ENCODE measurements around the gene SALL4. TPM values are rescaled to one million over a fixed set of nuclear protein-coding genes. Genes with fewer than 3 reads are reported as not detected.
"Not testable (repeated sequence)": the region's sequence is repeated elsewhere in the genome, so short reads cannot be mapped to it uniquely, and the experiment has no call there.

The SALL4 gene
- total and polyA plus RNA-seq, 11 donors = 0.04 to 0.22 (median 0.07) TPM; not detected in 5

DNA sequence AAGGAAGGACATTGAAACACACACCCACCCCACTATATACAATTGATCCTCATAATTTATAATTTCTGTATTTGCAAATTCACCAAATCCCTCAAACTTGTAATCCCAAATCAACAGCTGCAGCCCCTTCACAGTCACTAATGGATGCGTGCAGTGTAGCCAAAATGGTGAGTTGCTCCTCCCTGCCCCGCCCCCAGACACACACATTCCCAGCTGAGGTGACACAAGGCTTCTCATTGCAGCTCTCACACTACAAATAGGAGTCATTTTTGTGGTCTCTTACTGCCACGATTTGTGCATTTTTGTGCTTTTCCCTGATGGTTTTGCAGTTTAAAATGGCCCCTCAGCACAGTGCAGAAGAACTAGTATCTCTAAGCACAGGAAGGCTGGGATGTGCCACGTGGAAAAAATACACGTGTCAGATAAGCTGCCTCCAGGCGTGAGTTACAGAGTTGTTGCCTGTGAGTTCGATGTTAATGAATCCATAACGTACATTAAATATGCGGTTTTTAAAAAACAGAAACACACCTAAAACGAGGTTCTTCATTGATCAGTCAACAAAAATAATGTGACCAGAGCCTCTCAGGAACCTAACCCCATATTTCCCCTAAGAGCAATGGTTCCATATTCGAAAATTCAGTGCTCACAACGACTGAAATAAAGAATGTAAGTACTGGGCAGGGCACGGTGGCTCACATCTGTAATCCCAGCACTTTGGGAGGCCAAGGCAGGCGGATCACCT is 42.4 kb downstream of the SALL4 start:
- no peak for TF ChIP-seq CTCF (IDR thresholded peaks at IDR 0.05)
- intact Hi-C loops (cut with DNase I) = loop anchor here in 1 of 10 donors (10.0 kb wide), 1 partner anchor 125 kb away; no protein-coding TSS in a partner anchor

DNA sequence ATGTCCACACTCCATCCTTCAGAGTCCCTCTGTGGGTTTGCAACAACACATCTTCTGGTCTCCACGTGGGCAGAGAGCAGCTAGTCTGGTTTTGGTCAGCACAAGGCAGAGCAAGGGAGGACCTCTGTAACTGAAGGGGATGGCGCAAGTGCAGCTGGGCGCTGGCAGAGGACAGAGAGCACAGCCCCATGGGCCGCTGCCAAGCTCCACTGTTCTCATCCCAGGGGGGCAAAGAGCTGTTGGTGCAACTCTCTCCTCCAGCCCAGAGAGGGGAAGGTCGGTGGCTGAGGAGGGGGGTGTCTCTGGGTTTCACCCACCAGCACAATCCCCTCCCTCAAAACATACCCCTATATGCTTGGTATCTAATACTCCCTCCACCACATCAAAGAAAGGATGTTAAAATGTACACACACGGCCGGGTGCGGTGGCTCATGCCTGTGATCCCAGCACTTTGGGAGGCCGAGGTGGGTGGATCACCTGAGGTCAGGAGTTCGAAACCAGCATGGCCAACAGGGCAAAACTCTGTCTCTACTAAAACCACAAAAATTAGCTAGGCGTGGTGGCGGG is 43.3 kb downstream of the SALL4 start:
- Histone ChIP-seq H3K36me3 (no peaks in the 10 kb centered on the region), H3K4me3 (no peak overlapping the region), H3K27ac (no peak overlapping the region), H3K9me3 (peaks cover 0 to 2% (median 0%) of the 10 kb centered on the region in 12 donors), H3K4me1 (peaks cover 0 to 9% (median 0%) of the 10 kb centered on the region in 12 donors), H3K27me3 (no peaks in the 10 kb centered on the region)
- intact Hi-C loops (cut with DNase I) = no loop called here
- peak in 1 of 5 donors; percentile 39 for DNase-seq
- TF ChIP-seq POLR2A (IDR thresholded peaks at IDR 0.05) (no peak), CTCF (IDR thresholded peaks at IDR 0.05) (no peak)
- 83 to 93% (median 89%) methylated on average over 12 of the region's 12 CpGs for WGBS, 4 donors
- peak; percentile 55 to 88 (median 72) for ATAC-seq

More for the DNA sequence above, 42.4 kb downstream of the SALL4 start:
- Histone ChIP-seq H3K27me3 (no peaks in the 10 kb centered on the region), H3K9me3 (peaks cover 0 to 2% (median 0%) of the 10 kb centered on the region in 12 donors), H3K4me3 (no peak overlapping the region), H3K4me1 (peaks cover 0 to 9% (median 0%) of the 10 kb centered on the region in 12 donors), H3K36me3 (no peaks in the 10 kb centered on the region), H3K27ac (no peak overlapping the region)
- WGBS, 4 donors = 87 to 92% (median 89%) methylated on average over 14 of the region's 14 CpGs
- ATAC-seq = no peak
- no peak for DNase-seq

DNA sequence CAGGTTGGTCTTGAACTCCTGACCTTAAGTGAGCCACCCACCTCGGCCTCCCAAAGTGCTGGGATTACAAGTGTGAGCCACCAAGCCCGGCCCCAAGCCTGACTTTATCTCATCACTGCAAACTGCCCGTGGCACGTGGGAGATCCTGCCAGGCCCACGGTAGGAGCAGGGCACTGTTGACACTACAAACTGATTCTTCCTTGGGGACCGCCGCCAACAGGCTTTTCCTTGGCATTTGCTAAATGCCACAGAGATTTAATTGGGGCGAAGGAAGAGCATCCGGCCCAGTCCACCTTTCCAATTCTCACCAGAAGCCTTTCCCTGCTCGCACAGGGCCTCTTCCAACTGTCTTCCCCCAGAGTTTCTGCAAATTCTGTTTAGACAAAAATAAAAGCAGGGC is 45.1 kb downstream of the SALL4 start:
- no peak overlapping the region for H3K4me3 ChIP-seq
- 86 to 92% (median 88%) methylated on average over 10 of the region's 10 CpGs for WGBS, 4 donors
- intact Hi-C loops (cut with DNase I) = no loop called here
- ATAC-seq = no peak
- H3K9me3 ChIP-seq = peaks cover 0 to 2% (median 0%) of the 10 kb centered on the region in 12 donors
- peaks cover 0 to 15% (median 4%) of the 10 kb centered on the region in 12 donors for H3K4me1 ChIP-seq
- H3K36me3 ChIP-seq = no peaks in the 10 kb centered on the region
- no peak for DNase-seq
- no peak overlapping the region for H3K27ac ChIP-seq
- no peaks in the 10 kb centered on the region for H3K27me3 ChIP-seq
- no peak for TF ChIP-seq CTCF (IDR thresholded peaks at IDR 0.05)
- TF ChIP-seq POLR2A (IDR thresholded peaks at IDR 0.05) = no peak

DNA sequence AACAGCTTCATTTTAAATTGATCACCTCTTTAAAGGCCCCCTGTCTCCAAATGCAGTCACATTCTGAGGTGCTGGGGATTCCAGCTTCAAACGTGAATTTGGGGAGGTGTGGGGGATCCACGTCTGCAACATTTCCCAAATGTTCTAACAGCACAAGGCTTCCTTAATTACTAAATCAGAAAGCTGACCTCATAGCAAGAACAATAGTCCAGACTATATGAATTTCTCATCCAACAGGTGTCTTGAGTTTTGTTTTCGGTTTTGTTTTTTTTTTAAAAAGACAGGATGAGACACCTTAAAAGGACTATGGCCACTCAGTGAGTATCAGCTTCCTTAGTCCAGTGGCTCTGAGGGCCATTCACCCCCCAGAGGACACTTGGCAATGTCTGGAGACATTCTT is 45.7 kb downstream of the SALL4 start:
- no peak for TF ChIP-seq CTCF (IDR thresholded peaks at IDR 0.05)
- TF ChIP-seq POLR2A (IDR thresholded peaks at IDR 0.05) = no peak
- Histone ChIP-seq H3K36me3 (no peaks in the 10 kb centered on the region), H3K4me1 (peaks cover 0 to 20% (median 6%) of the 10 kb centered on the region in 12 donors), H3K4me3 (no peak overlapping the region), H3K27ac (no peak overlapping the region), H3K9me3 (no peaks in the 10 kb centered on the region), H3K27me3 (no peaks in the 10 kb centered on the region)
- 59 to 74% (median 64%) methylated on average over 3 of the region's 3 CpGs for WGBS, 4 donors
- DNase-seq (no peak), ATAC-seq (peak in 1 of 4 donors; percentile 51)
- intact Hi-C loops (cut with DNase I) = no loop called here

DNA sequence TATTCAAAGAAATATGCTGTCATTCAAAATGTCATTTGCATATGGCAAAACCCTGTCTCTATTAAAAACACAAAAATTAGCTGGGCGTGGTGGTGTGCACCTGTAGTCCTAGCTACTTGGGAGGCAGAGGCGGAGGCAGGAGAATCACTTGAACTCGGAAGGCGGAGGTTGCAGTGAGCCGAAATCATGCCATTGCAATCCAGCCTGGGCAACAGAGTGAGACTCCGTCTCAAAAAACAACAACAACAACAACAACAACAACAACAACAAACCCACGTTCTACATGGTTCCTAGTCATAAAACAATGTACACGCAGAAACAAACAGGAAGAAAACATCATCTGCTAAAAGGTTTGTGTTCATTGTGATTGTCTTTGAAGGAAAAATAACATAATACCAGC is 49.1 kb downstream of the SALL4 start:
- H3K4me1 ChIP-seq = peaks cover 0 to 27% (median 18%) of the 10 kb centered on the region in 12 donors
- 89 to 93% (median 89%) methylated on average over 8 of the region's 8 CpGs for WGBS, 4 donors

More for the DNA sequence above, 49.1 kb downstream of the SALL4 start:
- H3K36me3 ChIP-seq; H3K27me3 ChIP-seq; ATAC-seq; intact Hi-C loops (cut with DNase I); H3K9me3 ChIP-seq; H3K27ac ChIP-seq; DNase-seq; H3K4me3 ChIP-seq: not testable (repeated sequence)

Measured in heart left ventricle (tissue), 16 donors.